Neuronal stem cell (in vitro differentiated cells): ENCODE results near the gene KCNN4.
"Not testable (repeated sequence)": the region's sequence is repeated elsewhere in the genome, so short reads cannot be mapped to it uniquely, and the experiment has no call there.

Source experiments
- DNase-seq: peaks from one replicate; pipeline ENCODE4 v3.0.0-alpha.2; 2013; ENCODE audit warnings: low spot score
- H2AFZ ChIP-seq: one replicate; pipeline ENCODE4 v1.6.1; 2013; ENCODE audit warnings: mild to moderate bottlenecking, low read length, inconsistent platforms
- H2AK5ac ChIP-seq: 2 replicates; pipeline ENCODE4 v1.6.1; 2013; ENCODE audit warnings: low read depth, mild to moderate bottlenecking, inconsistent platforms, low read length, moderate library complexity, mixed read lengths
- H2BK120ac ChIP-seq: 2 replicates; pipeline ENCODE4 v1.6.1; 2013; ENCODE audit warnings: low read depth, mild to moderate bottlenecking, inconsistent platforms, low read length, moderate library complexity, mixed read lengths
- H2BK12ac ChIP-seq: one replicate; pipeline ENCODE4 v1.6.1; 2013; ENCODE audit warnings: low read length, inconsistent platforms
- H2BK15ac ChIP-seq: 2 replicates; pipeline ENCODE4 v1.6.1; 2013; ENCODE audit warnings: mild to moderate bottlenecking, low read length, inconsistent platforms, mixed read lengths
- H2BK5ac ChIP-seq: one replicate; pipeline ENCODE4 v1.6.1; 2013; ENCODE audit warnings: inconsistent platforms, mild to moderate bottlenecking, low read length, moderate library complexity
- H3K14ac ChIP-seq: one replicate; pipeline ENCODE4 v1.6.1; 2013; ENCODE audit warnings: low read length, inconsistent platforms
- H3K18ac ChIP-seq: 2 replicates; pipeline ENCODE4 v1.6.1; 2013; ENCODE audit warnings: low read length, inconsistent platforms
- H3K23ac ChIP-seq: 2 replicates; pipeline ENCODE4 v1.6.1; 2013; ENCODE audit warnings: low read depth, mild to moderate bottlenecking, mixed read lengths, low read length, inconsistent platforms; ENCODE audit not compliant: poor library complexity
- H3K27ac ChIP-seq: replicated peaks from 3 replicates; pipeline ENCODE4 v1.5.1; 2013; ENCODE audit warnings: low read length, inconsistent platforms
- H3K27me3 ChIP-seq, 3 experiments: 2 replicates each; pipeline ENCODE4 v1.6.1; 2013; ENCODE audit warnings: low read length in 3 of 3, mild to moderate bottlenecking in 2 of 3, inconsistent platforms in 1 of 3, low read depth in 1 of 3, mixed read lengths in 1 of 3, moderate library complexity in 1 of 3; ENCODE audit not compliant: control insufficient read depth in 3 of 3, insufficient read depth in 3 of 3
- H3K36me3 ChIP-seq, 2 donors: replicated peaks in 1 of 2; 2 replicates each; pipeline ENCODE4 v1.6.1; 2013; ENCODE audit warnings: low read length in 2 of 2; ENCODE audit not compliant: control insufficient read depth in 2 of 2, insufficient read depth in 2 of 2
- H3K4ac ChIP-seq: 2 replicates; pipeline ENCODE4 v1.6.1; 2013; ENCODE audit warnings: inconsistent platforms, mild to moderate bottlenecking, low read length, moderate library complexity
- H3K4me1 ChIP-seq, 2 donors: 1 replicate in 1 of 2; 2 replicates in 1 of 2; pipeline ENCODE4 v1.6.1; 2013; ENCODE audit warnings: low read length in 2 of 2, low read depth in 1 of 2; ENCODE audit not compliant: control insufficient read depth in 2 of 2, insufficient read depth in 1 of 2
- H3K4me2 ChIP-seq: one replicate; pipeline ENCODE4 v1.6.1; 2013; ENCODE audit warnings: mild to moderate bottlenecking, low read length, inconsistent platforms; ENCODE audit not compliant: insufficient read depth, poor library complexity, severe bottlenecking
- H3K4me3 ChIP-seq, 2 donors: 2 replicates each; pipeline ENCODE4 v1.5.1; 2013; ENCODE audit warnings: low read length in 2 of 2, mild to moderate bottlenecking in 2 of 2, inconsistent platforms in 1 of 2, moderate library complexity in 1 of 2
- H3K79me1 ChIP-seq: one replicate; pipeline ENCODE4 v1.6.1; 2013; ENCODE audit warnings: low read depth, mild to moderate bottlenecking, inconsistent platforms, low read length, moderate library complexity
- H3K9ac ChIP-seq: one replicate; pipeline ENCODE4 v1.6.1; 2013; ENCODE audit warnings: mild to moderate bottlenecking, low read depth, low read length, inconsistent platforms; ENCODE audit not compliant: poor library complexity
- H3K9me3 ChIP-seq, 2 donors: replicated peaks in 1 of 2; 2 replicates each; pipeline versions ENCODE3 to v1.6.1; 2013; ENCODE audit warnings: low read length in 2 of 2, mild to moderate bottlenecking in 2 of 2, inconsistent platforms in 1 of 2, low read depth in 1 of 2, mixed read lengths in 1 of 2, moderate library complexity in 1 of 2; ENCODE audit not compliant: control insufficient read depth in 2 of 2, insufficient read depth in 1 of 2
- H4K8ac ChIP-seq: one replicate; pipeline ENCODE4 v1.6.1; 2013; ENCODE audit warnings: low read depth, mild to moderate bottlenecking, inconsistent platforms, low read length, moderate library complexity
- H4K91ac ChIP-seq: one replicate; pipeline ENCODE4 v1.6.1; 2013; ENCODE audit warnings: low read length, low read depth, mild to moderate bottlenecking, inconsistent platforms; ENCODE audit not compliant: poor library complexity
- WGBS, 2 donors: extraction: QIAGEN DNeasy Blood & Tissue Kit; methylation state at CpG; one replicate each; pipeline ENCODE4 v1.1.7; 2013; ENCODE audit warnings: missing lambda C conversion rate in 2 of 2, mixed read lengths in 1 of 2; ENCODE audit not compliant: insufficient read length in 2 of 2, insufficient replicate concordance in 1 of 2; ENCODE audit errors: extremely low coverage in 2 of 2; 5-methylcytosine and 5-hydroxymethylcytosine counted together

KCNN4 gene

GRCh38 chr19:43806401-43806800 lies 25.6 kb upstream of the KCNN4 start:
- H3K4me1 ChIP-seq, H3K27me3 ChIP-seq, H3K23ac ChIP-seq, H2BK120ac ChIP-seq, H3K27ac ChIP-seq, DNase-seq, H3K4me3 ChIP-seq, H4K91ac ChIP-seq, H3K4me2 ChIP-seq, H2AK5ac ChIP-seq, H4K8ac ChIP-seq, H2BK12ac ChIP-seq, H2AFZ ChIP-seq, H2BK5ac ChIP-seq, H3K4ac ChIP-seq, H2BK15ac ChIP-seq, H3K36me3 ChIP-seq, H3K79me1 ChIP-seq, H3K9ac ChIP-seq, H3K9me3 ChIP-seq, H3K14ac ChIP-seq, H3K18ac ChIP-seq: not testable (repeated sequence)
- WGBS, 2 donors: no CpG with 5 or more reads among the region's 7 CpGs

GRCh38 chr19:43804432-43804831 lies 23.7 kb upstream of the KCNN4 start:
- no peaks in the 10 kb centered on the region for H3K4me1 ChIP-seq
- H3K36me3 ChIP-seq: no peaks in the 10 kb centered on the region
- H2BK15ac ChIP-seq: no peak overlapping the region
- H2BK120ac ChIP-seq: no peak overlapping the region
- no peak overlapping the region for H3K27ac ChIP-seq
- no peak overlapping the region for H3K4ac ChIP-seq
- H3K23ac ChIP-seq: no peak overlapping the region
- H3K14ac ChIP-seq: no peak overlapping the region
- no peak overlapping the region for H2BK5ac ChIP-seq
- no peak overlapping the region for H2BK12ac ChIP-seq
- peak overlapping the region; percentile 50 for H2AFZ ChIP-seq
- WGBS, 2 donors: no CpG with 5 or more reads among the region's 2 CpGs
- H2AK5ac ChIP-seq: no peak overlapping the region
- no peak overlapping the region for H3K18ac ChIP-seq
- no peaks in the 10 kb centered on the region for H3K9me3 ChIP-seq
- H4K91ac ChIP-seq: no peak overlapping the region
- H3K4me3 ChIP-seq: no peak overlapping the region
- no peak for DNase-seq
- H4K8ac ChIP-seq: no peak overlapping the region
- no peaks in the 10 kb centered on the region for H3K79me1 ChIP-seq
- peaks cover 0 to 16% (median 6%) of the 10 kb centered on the region in 3 experiments for H3K27me3 ChIP-seq
- H3K9ac ChIP-seq: no peak overlapping the region
- no peak overlapping the region for H3K4me2 ChIP-seq

GRCh38 chr19:43802216-43802951 lies 21.6 kb upstream of the KCNN4 start, which contains the start of gene LYPD5:
LYPD5 (minus strand) TSS chr19:43802447; CDS start chr19:43802380, 67 bp downstream.
- no peak within 1 kb of the TSS for H2BK12ac ChIP-seq
- H4K8ac ChIP-seq: no peak within 1 kb of the TSS
- no peak for DNase-seq
- H3K9ac ChIP-seq: no peak within 1 kb of the TSS
- no CpG with 5 or more reads among the region's 12 CpGs for WGBS, 2 donors
- H3K18ac ChIP-seq: no peak within 1 kb of the TSS
- H2BK5ac ChIP-seq: no peak within 1 kb of the TSS
- H3K4me2 ChIP-seq: no peak within 1 kb of the TSS
- no peak within 1 kb of the TSS for H4K91ac ChIP-seq
- no peak within 1 kb of the TSS for H3K4ac ChIP-seq
- H2AFZ ChIP-seq: no peak within 1 kb of the TSS
- H3K27me3 ChIP-seq: peaks cover 2 to 36% (median 27%) of the 10 kb centered on the region in 3 experiments
- peaks cover 0 to 4% of the 10 kb centered on the region in 2 donors for H3K9me3 ChIP-seq
- no peak within 1 kb of the TSS for H3K14ac ChIP-seq
- no peak within 1 kb of the TSS for H3K4me3 ChIP-seq
- H2AK5ac ChIP-seq: no peak within 1 kb of the TSS
- no peaks in the 10 kb centered on the region for H3K36me3 ChIP-seq
- H3K27ac ChIP-seq: no peak within 1 kb of the TSS
- peaks cover 5% of the 10 kb centered on the region in 2 donors for H3K4me1 ChIP-seq
- no peaks in the 10 kb centered on the region for H3K79me1 ChIP-seq
- H2BK15ac ChIP-seq: no peak within 1 kb of the TSS
- no peak within 1 kb of the TSS for H2BK120ac ChIP-seq
- no peak within 1 kb of the TSS for H3K23ac ChIP-seq

GRCh38 chr19:43799502-43800142 lies 18.8 kb upstream of the KCNN4 start:
- Histone ChIP-seq H3K27ac (no peak overlapping the region), H3K14ac (no peak overlapping the region), H3K18ac (no peak overlapping the region), H3K36me3 (no peaks in the 10 kb centered on the region), H2AK5ac (no peak overlapping the region), H3K4me3 (no peak overlapping the region), H3K9ac (no peak overlapping the region), H2BK120ac (no peak overlapping the region), H3K4ac (no peak overlapping the region), H3K23ac (no peak overlapping the region), H3K4me1 (peaks cover 5% of the 10 kb centered on the region in 2 donors), H2BK5ac (no peak overlapping the region), H2BK12ac (no peak overlapping the region), H2BK15ac (no peak overlapping the region), H3K4me2 (no peak overlapping the region), H3K9me3 (peaks cover 0 to 9% of the 10 kb centered on the region in 2 donors), H3K27me3 (peaks cover 2 to 56% (median 33%) of the 10 kb centered on the region in 3 experiments), H2AFZ (no peak overlapping the region), H3K79me1 (no peaks in the 10 kb centered on the region), H4K91ac (no peak overlapping the region), H4K8ac (no peak overlapping the region)
- no peak for DNase-seq
- no CpG with 5 or more reads among the region's 6 CpGs for WGBS, 2 donors
